T-helper 9 cell (primary cell): ENCODE data around the gene SHISA6.

Experiments
- DNase-seq: peaks from one replicate; pipeline ENCODE4 v3.0.0-alpha.2; 2020

SHISA6 gene

DNA sequence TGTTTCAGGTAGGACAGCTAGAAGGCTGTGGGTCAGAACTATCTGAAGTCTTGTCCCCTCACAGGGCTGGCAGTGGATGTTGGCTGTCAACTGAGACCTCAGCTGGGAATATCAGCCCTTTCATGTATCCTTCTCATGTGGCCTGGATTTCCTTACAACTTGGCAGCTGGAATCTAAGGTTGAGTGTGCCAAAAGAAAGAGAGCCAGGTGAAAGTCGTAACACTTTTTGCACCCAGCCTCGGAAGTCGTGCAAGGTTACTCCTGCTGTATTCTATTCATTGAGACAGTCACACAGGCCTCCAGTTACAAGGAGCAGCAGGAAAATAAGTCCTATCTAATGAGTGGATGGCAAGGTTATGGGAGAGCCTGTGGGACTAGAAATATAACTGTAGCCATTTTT, 304.7 kb downstream of the SHISA6 start:
- DNase-seq, result no peak

DNA sequence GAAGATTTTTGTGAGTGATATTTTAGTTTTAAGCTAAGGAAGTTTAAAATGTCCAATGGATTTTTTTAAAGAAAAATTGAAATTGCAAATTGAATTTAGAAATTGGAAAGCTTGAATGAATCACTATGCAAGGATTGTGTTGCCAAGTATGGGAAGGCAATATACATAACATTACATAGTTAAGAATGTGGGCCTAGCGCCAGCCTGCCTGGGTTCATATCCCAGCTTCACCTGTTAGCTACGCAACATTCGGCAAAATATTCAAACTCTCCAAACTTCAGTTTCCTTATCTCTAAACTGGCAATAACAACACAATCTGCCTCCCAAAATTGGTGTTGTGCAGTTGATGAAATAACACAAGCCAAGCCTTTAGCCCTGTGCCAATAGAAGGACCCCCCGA, 306.8 kb downstream of the SHISA6 start:
- no peak for DNase-seq

DNA sequence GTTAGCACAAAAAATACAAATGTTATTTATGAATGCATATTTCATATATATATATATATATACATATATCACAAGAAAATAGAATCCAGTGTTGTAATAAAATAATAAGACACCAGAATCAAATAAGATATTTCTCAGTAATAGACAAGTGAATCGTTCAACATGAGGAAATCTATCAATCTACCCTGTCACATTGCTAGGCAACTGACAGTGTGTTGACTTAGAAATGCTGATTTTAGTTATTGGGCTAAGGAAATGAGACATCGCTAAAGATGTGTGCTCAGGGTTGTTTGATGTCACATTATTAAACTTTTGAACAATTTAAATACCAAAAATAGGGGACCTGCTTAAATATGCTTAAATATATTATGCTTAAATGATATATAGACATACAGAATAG, 307.4 kb downstream of the SHISA6 start:
- DNase-seq, result no peak

DNA sequence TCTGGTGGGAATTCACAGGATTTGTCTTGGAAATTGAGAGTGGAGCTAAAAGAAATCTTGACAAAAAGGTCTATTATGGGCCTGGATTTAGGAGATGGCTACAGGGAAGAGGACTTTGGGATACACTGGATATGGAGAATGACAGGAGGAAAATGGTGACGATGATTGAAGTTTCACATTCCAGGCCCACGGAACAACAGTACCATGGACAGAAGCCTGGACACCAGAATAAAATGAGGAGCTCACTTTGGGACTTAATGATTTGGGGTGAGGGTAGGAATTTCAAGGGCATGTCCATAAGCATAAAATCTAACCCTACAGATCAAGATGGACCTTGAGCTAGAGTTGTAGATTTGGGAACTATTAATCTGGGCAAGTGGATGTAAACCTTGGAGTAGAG, 309.4 kb downstream of the SHISA6 start:
- no peak for DNase-seq

DNA sequence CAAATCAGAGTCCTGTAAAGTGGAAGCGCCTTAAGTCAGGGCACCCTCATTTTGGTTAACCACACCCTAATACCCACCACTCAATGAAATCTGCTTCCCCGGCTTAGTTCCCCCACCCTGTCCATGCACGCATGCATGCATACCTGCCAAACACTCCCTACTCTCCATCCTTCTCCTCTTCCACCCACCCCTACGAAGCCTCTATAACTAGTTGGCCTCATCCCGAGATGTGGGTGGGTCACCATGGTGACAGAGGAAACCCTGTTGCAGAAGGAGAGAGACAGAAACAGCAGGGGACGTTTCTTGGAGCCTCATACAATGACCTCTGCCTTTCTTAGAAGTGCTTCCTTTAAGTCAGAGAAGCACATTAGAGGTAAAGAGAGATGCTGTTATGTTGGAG, 310.4 kb downstream of the SHISA6 start:
- no peak for DNase-seq

DNA sequence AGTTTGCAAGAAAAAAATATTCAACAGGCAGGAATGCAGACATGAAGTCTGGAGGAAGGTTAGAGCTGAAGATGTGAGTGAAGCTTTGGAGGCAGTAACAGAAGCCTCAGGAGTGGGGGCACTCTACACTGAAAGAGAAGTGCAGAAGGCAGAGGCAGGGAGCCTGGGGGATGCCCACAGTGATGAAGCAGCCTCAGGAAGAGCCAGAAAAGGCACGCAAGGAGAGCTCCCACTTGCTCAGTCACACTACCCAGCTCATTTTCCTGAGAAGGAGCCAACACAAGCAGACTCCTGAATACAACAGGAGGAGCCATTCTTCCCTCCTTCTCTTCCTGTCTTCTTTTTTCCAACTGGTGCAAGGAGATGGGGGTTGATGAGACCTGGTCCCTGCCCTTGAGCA, 312.1 kb downstream of the SHISA6 start:
- no peak for DNase-seq

DNA sequence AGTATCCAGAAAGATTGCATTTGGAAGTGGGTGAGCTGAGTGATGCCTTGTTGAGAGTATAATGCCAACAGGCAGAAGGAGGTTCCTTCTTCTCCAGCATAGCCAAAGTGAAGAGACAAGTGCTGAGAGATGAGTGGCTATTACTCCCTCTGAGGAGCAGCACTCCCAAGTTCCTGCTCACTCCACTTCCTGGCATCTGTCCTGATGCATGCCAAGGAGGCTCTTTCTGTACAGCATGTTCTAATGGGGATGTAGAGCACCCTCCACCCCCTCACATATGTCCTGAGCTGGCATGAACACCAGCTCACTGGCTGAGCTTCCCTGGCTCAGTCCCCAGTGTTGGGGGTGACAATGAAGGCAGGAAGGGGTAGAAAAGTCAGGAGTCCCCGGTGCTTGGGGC, 313.0 kb downstream of the SHISA6 start:
- DNase-seq, result no peak

DNA sequence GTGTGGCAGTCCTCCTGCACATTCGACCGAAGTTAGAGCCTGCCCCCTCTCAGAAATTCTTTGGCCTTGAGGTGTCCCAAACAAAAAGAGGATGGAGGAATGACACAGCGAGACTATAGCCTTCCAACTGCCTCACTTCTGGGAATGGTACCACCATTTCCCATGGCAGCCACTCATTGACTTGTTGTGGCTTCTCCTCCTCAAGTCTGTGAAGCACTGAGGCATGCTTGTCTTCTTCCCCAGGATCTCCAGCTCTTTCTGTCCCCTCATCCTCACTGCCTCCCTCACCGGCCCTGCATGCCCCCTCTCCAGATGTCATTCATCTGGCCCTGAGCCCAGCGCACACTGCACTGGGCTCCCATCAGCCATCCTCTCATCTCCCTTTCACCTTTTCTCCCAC, 313.5 kb downstream of the SHISA6 start:
- DNase-seq, result no peak

DNA sequence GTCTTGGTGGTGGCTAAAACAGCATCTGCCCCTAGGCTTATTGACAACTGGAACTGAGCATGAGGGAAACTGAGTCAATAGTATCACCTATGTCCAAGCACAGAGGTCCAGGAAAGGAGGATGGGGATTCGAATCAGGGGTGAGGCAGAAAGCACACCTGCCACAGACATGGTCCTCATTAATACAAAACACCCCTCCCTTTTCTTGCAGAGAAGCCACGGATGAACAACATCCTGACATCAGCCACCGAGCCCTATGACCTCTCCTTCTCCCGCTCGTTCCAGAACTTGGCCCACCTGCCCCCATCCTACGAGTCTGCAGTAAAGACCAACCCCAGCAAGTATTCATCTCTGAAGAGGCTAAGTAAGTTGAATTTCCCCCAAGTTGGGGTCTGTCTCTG, 314.5 kb downstream of the SHISA6 start:
- no peak for DNase-seq

DNA sequence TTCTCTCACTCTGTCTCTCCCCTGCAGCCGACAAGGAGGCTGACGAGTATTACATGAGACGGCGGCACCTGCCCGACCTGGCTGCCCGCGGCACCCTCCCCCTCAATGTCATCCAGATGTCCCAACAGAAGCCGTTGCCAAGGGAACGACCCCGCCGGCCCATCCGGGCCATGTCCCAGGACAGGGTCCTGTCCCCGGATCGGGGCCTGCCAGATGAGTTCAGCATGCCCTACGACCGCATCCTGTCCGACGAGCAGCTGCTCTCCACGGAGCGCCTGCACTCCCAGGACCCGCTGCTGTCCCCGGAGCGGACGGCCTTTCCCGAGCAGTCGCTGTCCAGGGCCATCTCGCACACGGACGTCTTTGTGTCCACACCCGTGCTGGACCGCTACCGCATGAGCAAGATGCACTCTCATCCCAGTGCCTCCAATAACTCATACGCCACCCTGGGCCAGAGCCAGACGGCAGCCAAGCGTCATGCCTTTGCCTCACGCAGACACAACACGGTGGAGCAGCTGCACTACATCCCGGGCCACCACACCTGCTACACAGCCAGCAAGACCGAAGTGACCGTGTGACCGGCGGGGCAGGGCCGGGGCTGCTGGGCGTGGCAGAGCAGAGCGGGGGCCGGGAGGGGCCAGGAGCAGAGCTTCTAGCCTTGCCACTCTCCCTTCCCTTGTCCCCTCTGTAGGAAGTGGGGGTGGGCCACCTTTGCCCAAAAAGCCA, 316.9 kb downstream of the SHISA6 start:
- no peak for DNase-seq

DNA sequence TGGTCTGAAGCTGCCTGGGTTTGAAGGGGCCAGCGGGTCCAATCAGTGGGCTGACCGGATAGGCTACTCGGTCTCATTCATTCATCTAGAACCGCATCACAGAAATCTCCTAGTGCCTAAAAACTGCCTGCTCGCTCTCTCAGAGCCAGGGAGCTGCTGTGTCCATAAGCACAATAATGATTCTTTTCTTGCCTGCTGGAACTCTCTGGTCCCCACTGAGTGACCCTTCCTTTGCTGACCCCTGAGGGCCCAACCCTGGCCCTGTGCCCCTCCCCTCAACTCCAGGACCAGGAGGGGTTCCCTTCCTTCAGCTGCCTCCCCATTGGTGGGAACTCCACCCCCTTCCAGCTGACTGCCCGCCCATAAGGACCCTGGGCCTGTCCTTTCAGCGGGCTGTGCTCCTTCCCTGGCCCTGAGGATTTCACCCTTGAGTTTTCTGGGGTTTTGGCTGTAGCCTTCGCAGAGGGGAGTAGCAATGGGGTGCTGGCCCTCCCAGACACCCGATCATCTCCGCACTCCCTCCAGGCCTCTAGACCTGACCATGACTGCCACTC, 317.7 kb downstream of the SHISA6 start:
- DNase-seq, result no peak

DNA sequence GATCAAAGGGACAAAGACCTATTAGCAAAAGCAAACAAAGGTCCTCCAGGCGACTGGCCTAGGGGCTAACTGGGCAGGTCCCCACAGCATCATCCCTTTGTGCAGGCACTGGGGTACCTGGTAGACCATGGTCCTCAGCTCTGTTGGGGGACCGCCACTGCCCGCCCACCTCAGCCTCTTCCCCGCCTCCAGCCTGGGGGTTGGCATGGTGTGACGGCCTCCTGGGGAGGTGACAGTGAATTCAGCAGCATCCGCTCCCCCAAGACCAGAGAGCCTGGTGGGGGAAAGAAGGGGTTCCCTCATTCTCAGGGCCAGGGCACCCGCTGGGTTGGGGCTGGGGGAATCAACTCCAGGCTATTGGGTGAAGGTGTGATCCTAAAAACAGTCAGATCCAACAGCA, 318.6 kb downstream of the SHISA6 start:
- no peak for DNase-seq

DNA sequence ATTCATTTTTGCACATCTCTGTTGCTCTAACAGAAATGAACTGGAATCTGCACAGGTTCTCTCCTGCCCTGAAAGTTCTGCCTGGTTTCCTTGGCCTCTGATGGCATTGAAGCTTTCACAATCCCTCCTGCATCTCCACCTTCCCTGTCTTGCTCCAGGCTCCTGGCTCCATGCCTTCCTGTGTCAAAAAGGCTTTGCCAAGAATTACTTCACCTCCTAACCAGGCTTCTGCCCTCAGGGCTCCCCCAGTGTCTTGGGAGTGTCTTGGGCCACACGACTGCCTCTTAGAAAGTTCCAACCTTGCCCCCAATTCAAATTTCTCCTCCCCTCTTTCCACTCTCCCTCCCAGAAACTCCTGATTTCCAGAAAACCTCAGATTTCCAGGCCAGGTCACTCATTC, 320.3 kb downstream of the SHISA6 start:
- no peak for DNase-seq

DNA sequence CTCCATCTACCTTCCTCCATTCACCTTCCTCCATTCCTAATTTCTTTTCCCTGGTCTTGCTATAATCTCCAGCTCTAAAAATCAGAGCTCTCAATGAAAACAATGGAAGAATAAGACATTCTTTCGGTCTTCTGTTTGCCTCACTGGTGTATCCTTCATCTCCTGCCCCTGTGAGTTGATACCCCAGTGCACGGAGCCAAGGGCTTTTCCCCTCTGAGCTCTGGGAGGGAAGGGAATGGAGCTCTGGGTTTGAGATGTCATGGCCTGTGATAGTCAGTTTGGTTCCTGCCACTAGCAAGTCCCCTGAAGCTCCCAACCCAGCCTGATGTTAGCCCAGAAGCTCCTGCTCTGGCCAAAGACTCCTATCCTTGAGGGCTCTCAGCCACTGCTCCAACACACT, 320.7 kb downstream of the SHISA6 start:
- DNase-seq, result no peak

DNA sequence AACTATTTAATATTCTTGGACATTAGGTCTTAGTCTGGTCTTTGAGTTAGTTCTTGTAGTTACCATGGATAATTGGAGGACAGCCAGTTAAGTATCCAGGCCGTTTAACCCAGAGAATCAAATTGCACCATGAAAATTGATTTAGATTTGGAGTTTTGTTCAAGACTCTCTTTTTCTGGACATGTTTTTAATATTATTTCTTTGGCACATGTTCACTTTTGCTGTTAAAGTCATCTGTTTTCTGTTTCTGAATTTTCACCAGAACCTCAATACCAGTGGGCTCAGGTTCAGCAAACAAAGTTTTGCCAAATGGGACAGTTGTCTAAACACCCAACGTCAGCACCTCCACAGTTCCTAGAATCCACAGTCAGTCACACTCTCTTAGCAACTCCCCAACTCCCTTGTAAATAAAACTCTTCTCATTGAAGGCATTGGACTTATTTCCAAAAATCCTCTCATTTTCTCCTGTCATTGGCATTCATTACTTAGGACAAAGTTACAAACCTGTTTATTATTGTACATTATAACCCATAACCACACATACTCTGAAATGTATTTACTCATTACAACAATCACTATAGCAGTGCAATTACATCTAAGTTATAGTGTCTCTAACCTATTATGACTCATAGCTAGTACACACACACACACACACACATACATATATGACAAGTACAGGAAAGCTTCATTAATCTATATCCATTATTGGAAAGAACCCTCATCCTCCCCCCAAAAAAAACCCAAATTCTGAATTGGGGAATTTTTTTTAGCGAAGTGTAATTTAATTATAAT, 323.8 kb downstream of the SHISA6 start:
- no peak for DNase-seq

DNA sequence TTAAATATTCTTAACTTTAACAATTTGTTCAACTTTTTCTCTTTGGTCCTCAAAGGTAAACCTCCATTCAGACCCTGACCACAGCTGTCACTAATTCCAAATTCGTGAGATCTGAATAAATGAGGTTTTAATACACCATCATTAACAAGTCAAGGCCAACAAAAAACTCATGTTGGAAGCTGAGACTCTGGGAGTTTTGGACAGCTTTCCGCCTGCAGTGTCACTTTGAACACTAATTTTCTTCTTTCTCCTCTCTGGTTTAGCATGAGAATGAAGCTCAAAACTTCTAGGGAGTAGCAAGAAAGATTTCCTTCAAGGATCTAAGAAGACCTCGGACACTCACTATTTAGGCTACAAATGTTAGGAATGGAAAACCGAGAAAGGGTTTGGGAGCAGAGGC, 324.6 kb downstream of the SHISA6 start:
- no peak for DNase-seq

DNA sequence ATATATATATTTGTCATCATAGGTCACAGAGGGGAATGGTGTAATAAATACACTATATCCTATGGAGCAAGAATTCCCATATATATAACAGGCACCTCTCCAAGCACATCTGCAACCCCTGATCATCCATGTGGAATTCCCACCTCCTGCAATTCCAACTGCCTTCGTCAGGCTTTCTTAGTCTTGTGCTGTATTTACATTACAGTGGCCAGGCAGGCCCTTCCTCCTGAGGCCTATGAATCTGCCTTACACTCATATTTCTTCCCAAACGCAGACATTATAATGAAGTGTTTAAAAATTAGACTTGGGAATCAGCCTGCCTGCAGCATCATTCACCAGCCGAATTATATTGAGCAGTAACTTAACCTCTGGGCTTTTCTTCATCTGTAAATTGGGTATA, 338.0 kb downstream of the SHISA6 start:
- no peak for DNase-seq

DNA sequence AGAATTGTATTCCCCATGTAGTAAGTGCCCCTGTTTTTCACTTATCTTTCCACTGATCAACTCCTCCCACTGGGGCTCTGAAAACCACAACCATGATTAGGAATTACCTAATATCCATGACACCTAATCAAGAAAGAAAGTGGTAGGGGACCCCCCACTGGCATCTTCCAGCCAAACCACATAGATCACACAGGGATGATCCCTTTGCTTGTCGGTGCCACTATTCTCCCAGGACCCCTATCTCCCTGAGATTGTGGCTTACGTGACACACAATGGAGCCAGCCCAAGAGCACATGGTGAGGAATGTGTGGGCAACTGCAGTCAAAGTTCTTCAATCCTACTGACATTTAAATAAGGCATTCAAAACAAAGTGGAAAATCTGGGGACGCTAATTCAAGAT, 339.7 kb downstream of the SHISA6 start:
- DNase-seq, result no peak

DNA sequence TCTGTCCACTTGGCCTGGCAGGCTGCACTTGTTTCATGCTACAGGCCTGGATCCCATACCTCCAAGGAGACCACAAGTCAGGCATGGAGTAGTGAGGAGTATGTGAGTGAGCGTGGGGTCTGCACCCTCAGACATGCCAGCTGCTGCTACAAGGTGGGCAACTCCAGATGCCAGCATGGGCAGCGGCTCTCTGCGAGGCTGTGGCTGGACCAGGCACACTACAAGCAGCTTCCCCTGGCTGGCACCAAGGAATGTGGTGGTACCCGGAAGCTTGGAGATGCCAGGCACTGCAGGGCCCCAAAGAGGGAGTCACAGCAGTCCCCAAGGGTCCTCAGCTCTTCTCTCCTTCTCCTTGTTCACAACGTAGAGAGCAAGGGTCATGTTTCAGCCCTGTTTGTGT, 341.2 kb downstream of the SHISA6 start:
- no peak for DNase-seq

DNA sequence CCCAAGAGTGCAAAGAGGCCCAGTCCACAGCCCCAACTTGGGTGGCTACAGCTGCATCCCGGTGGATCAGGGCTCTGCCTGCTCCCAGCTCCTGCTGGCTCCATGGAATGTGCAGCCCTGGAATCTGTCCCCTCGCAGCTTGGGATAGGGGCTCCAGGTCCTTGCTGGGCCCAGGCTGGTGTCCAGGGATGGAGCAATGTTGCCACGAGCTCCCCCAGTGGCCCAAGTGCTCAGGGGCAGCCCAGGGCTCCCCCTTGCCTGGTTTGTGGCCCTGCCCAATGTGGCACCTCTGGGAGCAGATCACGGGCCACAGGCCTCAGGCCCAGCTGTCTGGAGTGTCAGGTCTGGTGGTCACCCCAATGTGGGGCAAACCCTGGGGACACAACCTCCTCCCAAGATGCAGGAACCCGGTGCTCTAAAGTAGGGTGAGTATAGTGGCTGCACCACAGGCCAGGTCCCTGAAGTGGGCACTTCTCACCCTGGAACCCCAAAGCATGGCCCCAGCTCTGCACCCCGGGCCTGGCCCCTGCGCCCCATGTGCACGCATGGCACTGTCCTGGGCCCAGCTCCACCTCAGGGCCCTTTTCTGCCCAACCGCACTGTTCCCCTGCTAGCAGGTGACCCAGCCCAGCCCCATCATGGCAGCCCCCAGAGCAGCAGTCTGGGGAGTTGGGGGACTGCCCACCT, 342.4 kb downstream of the SHISA6 start:
- DNase-seq, result no peak

DNA sequence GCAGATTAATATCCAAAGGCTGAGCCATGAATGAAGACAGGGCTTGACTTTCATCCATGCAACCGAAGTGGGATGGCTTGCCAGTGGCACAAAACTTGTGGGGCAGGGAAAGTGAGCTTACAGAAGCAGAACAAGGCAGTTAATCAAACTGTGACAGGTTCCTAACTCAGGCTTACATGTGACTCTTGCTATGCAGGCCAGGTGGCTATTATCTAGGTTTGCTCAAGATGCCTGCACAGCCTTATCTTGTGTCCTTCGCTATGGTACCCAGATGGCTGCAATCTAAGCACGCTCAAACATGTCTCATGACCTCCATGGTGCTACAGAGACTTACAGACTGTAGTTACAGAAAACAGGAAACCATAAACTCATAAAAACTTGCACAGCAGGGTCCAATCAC, 348.7 kb downstream of the SHISA6 start:
- DNase-seq, result no peak

DNA sequence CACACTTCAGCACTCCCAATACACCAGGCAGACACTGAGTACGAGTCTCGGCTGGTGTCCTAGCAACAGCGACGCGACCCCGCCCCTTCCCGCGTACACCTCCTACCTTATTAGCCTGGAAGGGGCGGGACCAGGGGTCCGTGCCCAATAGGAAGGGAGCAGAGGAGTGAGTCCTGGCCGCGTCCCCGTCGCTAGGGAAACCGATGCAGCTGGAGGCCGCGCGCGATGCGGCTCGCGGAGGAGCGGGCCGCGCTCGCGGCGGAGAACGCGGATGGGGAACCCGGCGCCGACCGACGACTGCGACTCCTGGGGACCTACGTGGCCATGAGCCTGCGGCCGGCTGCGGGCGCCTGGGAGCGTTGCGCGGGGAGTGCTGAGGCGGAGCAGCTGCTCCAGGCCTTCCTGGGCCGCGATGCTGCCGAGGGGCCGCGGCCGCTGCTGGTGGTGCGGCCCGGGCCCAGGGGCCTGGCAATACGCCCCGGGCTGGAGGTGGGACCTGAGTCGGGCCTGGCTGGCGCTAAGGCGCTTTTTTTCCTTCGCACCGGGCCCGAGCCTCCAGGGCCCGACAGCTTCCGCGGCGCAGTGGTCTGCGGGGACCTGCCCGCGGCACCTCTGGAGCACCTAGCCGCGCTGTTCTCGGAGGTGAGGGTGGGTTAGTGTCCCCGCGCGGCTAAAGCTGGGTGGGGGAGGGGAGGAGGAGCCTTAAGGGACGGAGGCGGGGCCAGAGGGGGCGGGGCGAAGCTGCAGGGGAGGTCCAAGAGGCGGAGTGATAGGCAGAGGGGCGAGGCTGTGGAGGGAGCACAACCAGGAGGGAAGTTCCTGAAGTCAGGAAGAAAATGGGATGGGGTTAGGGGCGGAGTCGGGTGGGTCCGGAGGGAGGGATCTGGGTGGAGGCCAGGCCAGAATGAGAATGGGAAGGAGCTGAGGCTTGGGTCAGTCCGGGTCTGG, 357.5 kb downstream of the SHISA6 start, which contains the start of gene DNAH9:
Gene DNAH9 (plus strand): TSS at position 197 of the 948 bp plus-strand sequence. CDS start 29 bp downstream, at position 226.
- no peak for DNase-seq
